Stimulated activated naive CD4-positive, alpha-beta T cell treated with Interleukin-2 at 50 U/mL for 16 hours (primary cell): ENCODE data around the gene ARHGEF17.

Experiments
- DNase-seq: peaks from one replicate; lab custom pipeline; 2025; lab: John Stamatoyannopoulos, UW

The ARHGEF17 gene

DNA sequence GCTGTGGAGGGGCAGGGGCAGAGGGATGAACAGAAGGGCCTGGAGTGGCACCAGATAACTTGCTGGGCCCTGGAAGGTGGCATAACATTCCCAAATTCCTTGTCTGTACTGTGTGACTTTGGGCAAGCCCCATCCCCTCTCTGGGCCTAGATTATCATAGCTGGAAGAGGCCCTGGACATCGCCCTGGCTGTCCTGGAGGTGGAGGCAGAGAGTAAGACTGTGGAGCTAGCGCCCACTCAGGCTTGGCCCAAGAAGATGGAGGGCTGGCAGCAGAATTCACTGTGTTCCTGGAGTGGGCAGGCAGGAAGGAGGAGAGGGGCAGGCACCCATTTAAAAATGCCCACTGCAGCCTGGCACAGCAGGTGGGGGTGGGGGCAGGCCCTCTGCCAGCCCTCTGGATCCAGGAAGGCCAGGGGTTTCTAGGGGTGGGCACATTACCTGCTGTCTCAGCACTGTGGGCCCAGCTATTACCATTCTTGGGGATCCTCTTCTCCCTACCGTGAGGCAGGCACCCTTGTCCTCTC is 22.6 kb downstream of the ARHGEF17 start:
- DNase-seq = no peak

GRCh38 chr11:73331138-73331916 is 23.3 kb downstream of the ARHGEF17 start:
- no peak for DNase-seq

- DNase-seq = no peak
These were observed 25.1 kb downstream of the ARHGEF17 start for GRCh38 chr11:73333173-73333572.

DNA sequence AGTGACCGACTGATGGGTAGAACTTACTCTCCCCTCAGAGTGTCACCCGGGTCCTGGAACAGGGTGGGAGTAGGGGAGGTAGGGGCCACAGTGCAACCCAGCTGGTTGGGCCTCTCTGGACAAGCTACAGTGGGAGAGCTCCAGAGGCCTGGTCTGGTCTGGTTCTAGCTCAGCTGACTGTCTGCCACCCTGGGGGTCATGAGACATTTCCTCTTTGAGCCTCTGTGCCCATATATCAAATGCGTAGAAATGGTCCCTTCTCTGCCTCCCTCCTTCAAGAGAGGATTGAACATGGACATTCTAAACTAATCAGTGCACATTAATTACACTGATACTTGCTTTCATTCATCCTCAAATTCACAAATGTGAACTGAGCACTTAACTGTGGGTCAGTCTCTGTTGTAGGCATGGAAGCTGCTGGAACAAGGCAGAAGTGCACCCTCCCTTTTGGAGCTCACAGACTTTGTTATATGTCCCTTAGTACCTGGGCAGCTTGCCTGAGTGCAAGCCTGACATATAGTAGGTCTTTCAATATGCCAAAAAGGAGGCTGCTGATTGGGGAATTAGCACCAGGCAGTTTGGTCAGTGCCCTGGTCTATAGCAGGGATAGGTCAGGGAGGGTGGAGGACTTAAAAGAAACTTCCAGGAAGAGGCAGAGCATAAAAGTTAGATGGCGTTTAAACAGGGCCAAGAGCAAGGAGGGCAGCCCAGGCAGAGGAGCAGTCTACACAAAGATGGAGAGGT is 25.7 kb downstream of the ARHGEF17 start:
- no peak for DNase-seq

GRCh38 chr11:73334384-73335203 is 26.5 kb downstream of the ARHGEF17 start:
- no peak for DNase-seq

DNA sequence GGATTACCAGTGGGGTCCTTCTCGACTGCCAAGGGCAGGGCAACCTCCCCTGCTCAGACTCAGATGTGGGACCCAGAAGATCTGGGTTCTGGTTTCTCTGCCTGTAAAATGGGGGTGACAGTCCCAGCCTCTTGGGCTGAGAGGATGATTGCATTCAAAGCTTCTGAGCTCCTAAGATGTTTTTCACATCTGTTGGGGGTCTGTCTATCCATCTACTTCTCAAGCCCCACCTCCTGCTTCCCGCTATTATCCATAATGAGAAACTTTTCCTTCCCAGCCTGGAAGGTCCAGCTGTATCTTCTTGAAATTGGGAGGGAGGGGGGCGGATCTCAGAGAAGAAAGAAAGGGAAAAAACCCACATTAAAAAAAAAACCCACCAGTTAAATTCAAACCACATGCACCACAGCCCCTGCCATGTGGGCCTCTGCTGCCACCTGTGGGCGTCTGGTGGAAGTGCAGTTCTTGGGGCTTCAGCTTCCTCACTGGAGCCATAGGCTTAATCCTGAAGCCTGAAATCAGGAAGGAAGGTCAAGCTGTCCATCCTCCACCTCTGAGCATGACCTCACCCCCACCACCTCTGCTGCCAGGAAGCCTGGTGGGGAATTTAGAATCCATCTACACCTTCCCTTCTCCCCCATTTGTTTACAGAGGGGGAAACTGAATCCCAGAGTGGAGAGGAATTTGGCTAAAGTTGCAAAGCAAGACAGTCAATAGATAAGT is 27.3 kb downstream of the ARHGEF17 start:
- DNase-seq = peak; percentile 69

GRCh38 chr11:73337846-73338245 is 29.8 kb downstream of the ARHGEF17 start:
- DNase-seq = no peak

- DNase-seq = no peak
These were observed 30.2 kb downstream of the ARHGEF17 start for GRCh38 chr11:73338279-73338678.

GRCh38 chr11:73340164-73340563 is 32.1 kb downstream of the ARHGEF17 start:
- DNase-seq = no peak

- DNase-seq = no peak
These were observed 34.6 kb downstream of the ARHGEF17 start for GRCh38 chr11:73342633-73343032.

GRCh38 chr11:73343076-73343873 is 35.2 kb downstream of the ARHGEF17 start:
- no peak for DNase-seq

GRCh38 chr11:73344191-73344607 is 36.1 kb downstream of the ARHGEF17 start:
- no peak for DNase-seq

GRCh38 chr11:73345481-73346160 is 37.5 kb downstream of the ARHGEF17 start:
- no peak for DNase-seq

DNA sequence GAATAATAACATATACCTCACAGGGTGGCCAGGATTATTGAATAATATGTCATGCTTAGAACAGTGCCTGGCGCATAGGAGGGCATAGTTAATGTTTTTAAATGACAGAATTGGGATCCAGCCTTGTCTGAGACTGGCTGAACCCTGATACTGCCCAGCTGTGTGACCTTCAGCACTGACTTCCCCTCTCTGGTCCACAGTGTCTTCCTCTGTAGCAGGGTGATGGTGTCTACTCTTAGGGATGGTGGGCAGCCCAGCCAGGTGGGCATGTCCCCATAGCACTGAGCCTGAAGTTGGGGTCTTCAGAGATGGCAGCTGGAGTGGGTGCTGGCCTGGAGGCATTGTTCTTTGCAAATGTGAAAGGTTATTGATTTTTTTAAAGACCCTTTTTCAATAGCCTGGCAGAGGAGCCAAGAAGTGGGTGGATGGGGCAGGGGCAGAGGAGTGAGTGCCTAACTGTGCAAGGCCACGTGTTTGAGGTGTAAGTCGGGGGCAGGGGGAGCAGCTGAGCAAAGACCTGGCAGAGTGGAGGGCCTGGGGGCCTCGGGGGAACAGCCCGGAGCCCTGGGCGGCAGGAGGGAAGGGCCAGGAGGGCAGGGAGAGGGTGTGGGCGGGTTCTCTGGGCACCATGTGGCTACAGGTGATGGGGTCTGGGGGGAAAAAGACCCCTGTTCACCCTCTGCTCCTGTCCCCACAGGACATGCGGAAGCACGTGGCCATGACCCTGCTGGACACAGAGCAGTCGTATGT is 38.3 kb downstream of the ARHGEF17 start:
- no peak for DNase-seq

GRCh38 chr11:73347067-73347466 is 39.0 kb downstream of the ARHGEF17 start:
- no peak for DNase-seq

DNA sequence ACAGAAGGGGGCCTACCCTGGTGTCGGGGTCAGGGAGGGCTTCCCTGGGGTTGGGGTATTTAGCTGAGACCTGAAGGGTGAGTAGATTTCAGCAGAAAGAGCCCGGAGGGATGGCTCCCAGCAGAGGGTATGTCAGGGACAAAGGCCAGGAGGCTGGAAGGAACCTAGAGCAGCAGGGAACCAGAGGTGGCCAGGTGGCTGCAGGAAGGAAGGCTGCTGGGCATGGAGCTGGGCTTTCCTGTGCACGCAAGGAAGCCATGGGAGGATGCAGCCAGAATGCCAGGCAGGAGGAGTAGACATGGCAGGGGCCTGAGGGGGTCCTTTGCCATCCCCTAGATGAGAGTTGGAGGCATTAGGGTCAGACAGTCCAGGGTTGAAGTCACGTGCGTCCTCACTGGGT is 40.8 kb downstream of the ARHGEF17 start:
- no peak for DNase-seq

DNA sequence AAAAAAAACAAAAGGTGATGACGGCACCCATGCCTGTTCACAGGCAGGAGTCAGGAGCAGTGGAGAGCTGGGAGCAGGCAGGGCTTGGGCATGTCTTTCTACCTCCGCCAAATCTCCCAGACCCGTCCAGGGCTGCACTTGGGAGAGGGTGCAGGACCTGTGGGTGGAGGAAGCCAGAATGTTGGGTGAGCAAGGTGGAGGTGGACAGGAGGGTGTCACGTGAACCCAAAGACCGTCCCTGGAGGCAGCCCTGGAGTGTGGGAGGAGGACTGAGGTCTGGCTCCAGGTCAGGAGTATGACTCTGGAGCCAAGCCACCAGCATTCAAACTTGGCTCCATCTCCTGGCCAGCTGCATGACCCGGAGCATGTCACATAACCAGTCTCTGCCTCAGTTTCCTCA is 41.6 kb downstream of the ARHGEF17 start:
- no peak for DNase-seq

- DNase-seq = no peak
These were observed 43.0 kb downstream of the ARHGEF17 start for GRCh38 chr11:73350908-73351636.

DNA sequence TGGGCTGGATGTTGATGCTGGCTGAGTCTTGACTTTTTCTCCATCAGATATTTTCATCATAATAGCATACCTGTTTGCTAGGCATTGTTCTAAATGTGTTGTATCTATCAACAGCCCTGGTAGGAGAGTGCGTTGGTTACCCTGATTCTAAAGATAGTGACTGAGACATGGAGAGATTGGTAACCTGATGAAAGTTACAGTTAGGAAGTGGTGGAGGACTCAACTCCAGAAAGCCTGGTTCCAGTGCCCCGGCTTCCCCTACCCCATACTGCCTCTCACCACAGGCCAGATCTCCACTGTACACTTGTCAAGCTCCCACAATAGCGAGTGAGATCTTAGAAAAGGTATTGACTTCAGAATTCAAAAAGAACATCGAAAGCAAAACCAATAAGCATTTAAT is 45.3 kb downstream of the ARHGEF17 start:
- no peak for DNase-seq
